ENCODE results near the gene CASKIN1.

DNA sequence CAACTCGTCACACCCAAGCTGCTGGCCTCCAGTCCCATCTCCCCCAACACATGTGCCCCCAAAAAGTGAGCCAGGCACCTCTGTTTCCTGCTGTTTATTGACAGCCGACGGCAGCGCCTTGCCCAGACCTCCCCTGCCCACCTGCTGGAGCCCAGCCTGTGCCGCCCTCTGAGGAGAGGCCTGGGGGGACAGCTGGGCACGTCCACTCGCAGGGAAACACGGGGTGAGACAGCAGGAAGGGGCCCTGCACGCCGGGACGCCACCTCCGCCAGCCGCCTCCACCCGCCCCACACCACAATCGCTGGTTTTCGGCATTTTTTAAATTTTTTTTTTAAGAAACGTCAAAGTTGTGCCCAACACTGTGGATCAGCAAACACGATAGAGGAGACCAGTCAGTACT is 19.3 kb downstream of the CASKIN1 start:
- TF ChIP-seq CTCF (IDR thresholded peaks at IDR 0.05; ENCODE audit: low read depth, low read length): no peak
- TF ChIP-seq EZH2phosphoT487 (IDR thresholded peaks at IDR 0.05; ENCODE audit: low read depth): no peak

Measured in OCI-LY3 (cell line).